Renal cortical epithelial cell (primary cell): ENCODE results near the gene SV2C. TPM values are rescaled to one million over a fixed set of nuclear protein-coding genes. Genes with fewer than 3 reads are reported as not detected.

ENCODE experiments used
- DNase-seq: peaks from one replicate; pipeline ENCODE4 v3.0.0-alpha.2; 2011; ENCODE audit warnings: low read depth
- total RNA-seq: library from RNA; depleted of rRNA; stranded (reverse); fragments of >200 nt; gene quantifications from 2 replicates; pipeline ENCODE4 v1.2.3, GENCODE V29; 2014

The SV2C gene
- total RNA-seq, 1 donor from 2014 or later = not detected

- DNase-seq = peak; percentile 62
Measured at GRCh38 chr5:76256116-76256889, 173.1 kb downstream of the SV2C start.

DNA sequence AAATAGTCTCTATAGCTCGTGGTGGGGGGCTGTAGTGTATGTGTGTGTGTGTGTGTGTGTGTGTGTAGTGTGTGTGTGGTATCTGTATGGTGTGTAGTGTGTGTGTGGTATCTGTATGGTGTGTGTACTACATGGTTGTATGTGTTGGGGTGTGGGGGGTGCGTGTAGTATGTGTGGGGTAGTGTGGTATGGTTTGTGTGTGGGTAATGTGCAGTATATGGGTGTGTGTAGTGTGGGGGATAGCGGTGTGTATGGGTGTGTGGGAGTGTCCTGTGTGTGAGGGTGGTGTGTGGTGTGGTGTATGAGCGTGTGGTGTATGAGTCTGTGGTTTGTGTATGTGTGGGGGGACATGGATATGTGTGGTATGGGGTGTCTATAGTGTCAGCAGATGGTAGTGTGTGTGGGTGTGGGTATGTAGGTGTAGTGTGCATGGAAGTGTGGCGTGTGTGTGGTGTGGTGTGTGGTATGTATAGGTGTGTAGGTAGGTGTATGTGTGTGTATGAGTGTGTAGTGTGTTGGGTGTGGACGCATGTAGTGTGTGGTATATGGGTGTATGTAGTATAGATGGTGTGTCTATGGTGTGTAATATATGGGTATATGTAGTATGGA, 174.1 kb downstream of the SV2C start:
- DNase-seq = no peak

- no peak for DNase-seq
Measured at GRCh38 chr5:76257897-76258296, 174.7 kb downstream of the SV2C start.

- DNase-seq = no peak
Measured at GRCh38 chr5:76264681-76265080, 181.5 kb downstream of the SV2C start.

GRCh38 chr5:76269259-76269931, 186.2 kb downstream of the SV2C start:
- DNase-seq = no peak

DNA sequence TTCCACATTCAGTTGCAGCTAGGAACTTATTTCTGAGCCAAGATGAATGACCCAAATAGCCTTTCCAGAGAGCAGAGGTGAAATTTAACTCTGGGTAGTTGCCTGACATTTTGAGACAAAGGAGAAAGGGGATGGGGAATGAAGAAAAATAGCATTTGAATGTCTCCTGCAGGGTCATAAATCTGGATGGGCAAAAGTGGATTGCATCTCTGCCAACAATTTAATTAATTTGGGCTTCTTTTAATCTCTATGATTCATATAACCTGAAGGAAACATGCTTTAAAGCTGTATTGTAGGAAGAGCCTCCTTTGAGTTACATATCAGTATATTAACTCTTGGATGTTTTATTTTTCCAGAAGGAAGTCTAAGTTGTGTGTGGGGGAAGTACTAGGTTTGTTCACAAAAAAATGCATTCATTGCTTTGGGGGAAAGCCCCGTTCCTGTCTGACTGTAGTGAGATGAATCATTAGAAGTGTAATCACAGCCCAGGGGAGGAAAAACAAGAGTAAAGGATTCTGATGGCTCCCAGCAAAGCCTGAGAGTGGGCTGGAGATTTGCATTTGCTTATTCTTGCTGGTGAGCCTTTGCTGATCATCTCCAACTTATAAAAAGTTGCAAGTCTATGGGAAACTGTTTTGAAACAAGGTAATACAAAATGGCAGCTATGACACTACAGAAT, 186.9 kb downstream of the SV2C start:
- peak; percentile 80 for DNase-seq

GRCh38 chr5:76271836-76272235, 188.7 kb downstream of the SV2C start:
- peak; percentile 77 for DNase-seq

DNA sequence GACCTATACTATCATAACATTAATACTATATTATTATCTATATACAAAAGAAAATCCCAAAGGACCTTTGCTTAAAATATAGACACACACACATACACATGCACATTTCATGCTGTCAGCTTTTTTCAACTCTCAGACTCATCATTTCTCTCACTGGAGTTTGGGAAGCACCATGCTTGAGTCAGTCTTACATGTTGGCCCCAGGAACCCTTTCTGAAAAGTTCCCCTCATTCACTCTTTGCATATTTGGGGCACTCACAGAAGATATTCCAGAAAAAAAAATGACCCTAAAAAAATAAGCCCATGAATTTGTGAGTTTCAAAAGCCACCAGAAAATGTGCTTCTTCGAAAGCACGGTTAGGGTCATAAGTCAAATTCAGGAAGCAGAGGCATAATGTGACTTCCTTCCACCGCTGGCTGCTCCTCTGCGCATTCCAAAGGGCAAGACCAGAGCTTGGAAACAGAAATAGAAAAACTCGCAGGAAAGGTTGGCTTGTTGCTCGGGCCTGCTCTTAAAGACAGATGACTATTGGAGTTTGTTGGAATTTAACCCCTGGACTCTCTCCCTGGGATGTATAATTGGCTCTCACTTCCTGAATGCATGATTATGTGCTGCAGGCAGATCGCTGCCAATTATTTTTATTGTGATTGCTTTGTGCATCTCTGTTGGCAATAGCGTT, 190.2 kb downstream of the SV2C start:
- DNase-seq = no peak

DNA sequence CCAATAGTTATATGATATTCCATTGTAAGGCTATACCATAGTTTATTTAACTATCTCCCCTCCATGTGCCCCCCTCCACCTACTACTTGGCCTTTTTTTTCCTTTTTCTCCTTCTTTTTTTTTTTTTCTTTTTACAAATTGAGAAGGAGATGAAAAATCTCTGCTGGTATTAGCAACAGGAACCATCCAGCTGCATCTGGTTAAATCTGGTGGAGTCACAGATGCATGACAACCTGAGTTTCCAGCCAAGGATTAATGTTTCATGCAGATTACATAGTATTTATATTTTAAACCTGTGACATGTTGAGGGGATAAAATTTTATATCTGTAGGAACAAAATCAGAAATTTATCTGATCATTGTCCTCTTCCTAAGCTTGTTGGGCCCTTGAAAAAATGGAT, 191.4 kb downstream of the SV2C start:
- DNase-seq = peak; percentile 31

- no peak for DNase-seq
Measured at GRCh38 chr5:76277736-76278135, 194.6 kb downstream of the SV2C start.

DNA sequence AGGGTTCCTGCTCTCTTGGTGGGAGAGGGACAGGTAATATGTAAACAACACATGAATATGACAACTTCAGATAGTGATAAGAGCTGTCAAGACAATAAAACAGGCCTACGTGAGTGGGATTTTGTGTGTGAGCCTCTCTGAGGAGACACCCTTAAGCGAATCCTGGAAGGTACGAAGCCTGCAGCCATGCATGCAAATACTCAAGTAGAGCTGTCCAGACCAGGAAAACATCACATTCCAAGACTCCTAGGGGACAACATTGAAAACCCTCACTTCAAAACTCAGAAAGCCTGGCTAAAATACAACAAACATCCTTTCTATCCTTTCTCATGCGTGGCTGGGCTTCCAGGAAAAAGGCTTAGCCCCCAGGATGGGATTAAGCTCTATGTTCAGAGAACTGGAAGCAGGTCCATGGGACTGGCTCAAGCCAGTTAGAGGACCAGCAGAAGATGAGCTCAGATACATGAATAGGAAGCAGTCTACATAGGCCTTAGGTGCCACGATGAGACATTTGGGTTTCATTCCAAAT, 195.1 kb downstream of the SV2C start:
- DNase-seq = no peak

DNA sequence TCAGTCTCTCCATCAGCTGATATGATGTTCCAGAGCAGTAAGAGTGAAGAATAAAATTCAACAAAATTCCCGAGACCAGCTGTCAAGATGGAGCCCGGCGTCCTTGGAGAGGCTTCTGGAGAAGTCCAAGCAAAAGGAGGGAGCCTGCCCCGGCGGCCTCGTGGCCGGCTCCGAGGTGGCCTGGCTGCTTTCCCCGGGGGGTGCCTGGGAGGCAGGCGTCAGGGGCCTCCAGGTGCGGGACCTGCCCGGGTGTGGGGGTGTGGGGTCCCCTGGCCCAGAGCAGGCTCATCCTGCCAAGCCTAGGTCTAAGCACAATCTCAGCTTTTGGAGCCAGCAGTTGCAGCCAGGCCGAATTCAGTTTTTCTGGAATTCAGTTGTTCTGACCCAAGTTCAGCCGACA, 197.3 kb downstream of the SV2C start:
- no peak for DNase-seq

DNA sequence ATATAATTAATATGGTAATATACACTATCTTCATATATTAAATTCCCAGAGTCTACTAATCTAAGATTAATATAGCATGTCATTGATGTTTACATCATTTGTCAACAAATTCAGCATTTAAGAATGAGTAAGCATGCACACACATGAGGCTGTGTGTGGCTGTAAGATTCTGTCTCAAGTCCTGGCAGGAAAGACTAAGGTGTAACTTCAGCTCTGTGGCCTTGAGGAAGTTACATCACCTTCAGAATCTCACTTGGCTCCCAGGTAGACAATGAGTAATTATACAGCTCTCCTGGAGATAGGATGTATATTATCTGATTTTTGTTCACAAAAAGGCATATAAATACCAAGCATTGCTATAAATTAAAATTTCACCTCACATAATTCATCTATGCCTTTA, 200.5 kb downstream of the SV2C start:
- peak; percentile 18 for DNase-seq

GRCh38 chr5:76289692-76290091, 206.5 kb downstream of the SV2C start:
- DNase-seq = no peak

DNA sequence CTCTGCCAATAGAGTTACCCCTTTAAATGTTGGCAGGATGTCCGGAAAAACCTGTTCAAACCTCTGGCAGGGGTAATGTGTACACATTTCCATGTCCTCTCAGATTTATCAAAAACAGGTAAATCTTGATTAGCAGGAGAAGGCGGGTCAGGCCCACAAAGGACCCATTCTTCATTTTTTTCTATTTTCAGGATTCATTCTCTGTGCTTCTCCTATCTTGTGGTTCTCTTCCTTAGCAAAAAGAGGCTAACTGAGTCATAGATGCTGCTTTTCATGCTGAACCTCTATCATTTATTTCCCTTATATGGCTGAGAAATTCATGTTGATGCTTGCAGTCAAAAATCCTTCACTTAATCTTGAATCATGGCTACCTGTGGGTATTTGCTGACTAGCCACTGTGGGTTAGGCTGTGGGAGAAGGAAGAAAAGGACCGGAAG, 207.2 kb downstream of the SV2C start:
- DNase-seq = no peak

GRCh38 chr5:76291305-76292077, 208.3 kb downstream of the SV2C start:
- peak; percentile 24 for DNase-seq

GRCh38 chr5:76292620-76293322, 209.6 kb downstream of the SV2C start:
- no peak for DNase-seq

GRCh38 chr5:76294573-76294972, 211.4 kb downstream of the SV2C start:
- peak; percentile 24 for DNase-seq

DNA sequence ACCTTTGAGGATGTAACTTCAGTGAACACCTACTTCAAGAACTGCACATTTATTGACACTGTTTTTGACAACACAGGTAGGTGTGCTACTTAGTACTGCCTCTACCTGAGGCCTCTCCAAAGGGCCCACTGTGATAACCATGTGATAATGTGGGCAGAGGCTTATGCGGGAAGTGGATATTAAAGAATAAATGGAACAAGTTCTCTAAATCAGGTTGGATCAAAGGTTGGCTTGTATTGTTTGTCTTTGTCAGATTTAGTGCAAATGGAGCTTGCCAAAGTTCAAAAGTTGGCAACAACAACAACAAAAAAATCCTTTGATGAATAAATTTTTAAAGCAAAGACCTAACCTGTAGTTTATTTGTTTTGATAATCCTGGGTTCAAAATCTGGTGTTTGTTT, 215.7 kb downstream of the SV2C start:
- no peak for DNase-seq

DNA sequence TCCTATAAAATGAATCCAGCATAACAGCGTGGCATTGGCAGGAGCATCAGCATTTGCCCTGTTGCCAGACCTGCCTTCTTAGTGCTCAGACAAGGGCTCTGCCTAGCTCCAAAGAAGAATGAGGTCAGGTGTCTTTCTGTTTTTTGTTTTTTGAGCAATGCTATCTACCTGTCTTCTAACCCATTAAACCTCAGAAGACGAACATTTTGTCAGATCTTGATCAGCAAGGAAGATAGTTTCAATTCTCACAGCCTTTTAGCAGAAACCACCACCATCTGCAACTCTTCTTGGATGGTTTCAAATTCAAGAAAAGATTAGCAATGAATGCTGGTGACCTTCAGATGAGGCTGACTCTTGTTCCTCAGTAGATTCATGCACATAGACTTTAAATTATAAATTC, 216.4 kb downstream of the SV2C start:
- DNase-seq = no peak
